Sigmoid colon (tissue), 7 donors: Measurements from ENCODE around the gene IL17RA. TPM values are rescaled to one million over a fixed set of nuclear protein-coding genes. Genes with fewer than 3 reads are reported as not detected.

ENCODE experiments used
- DNase-seq: peaks from one replicate; pipeline ENCODE4 v3.0.0-alpha.2; 2019
- H3K27ac ChIP-seq, 4 donors: fragments of 200-600 bp; sonication (generic); one replicate each; pipeline ENCODE4 v1.5.1; 2016 to 2019; ENCODE audit warnings: mild to moderate bottlenecking in 1 of 4
- H3K27me3 ChIP-seq, 3 donors: fragments of 200-600 bp; sonication (generic); one replicate each; pipeline ENCODE4 v1.5.1; 2019; ENCODE audit warnings: mild to moderate bottlenecking in 1 of 3
- H3K36me3 ChIP-seq, 4 donors: fragments of 200-600 bp; sonication (generic); one replicate each; pipeline ENCODE4 v1.5.1; 2016 to 2019
- H3K4me1 ChIP-seq, 4 donors: fragments of 200-600 bp; sonication (generic); one replicate each; pipeline ENCODE4 v1.5.1; 2017 to 2019
- H3K4me3 ChIP-seq, 4 donors: fragments of 200-600 bp; sonication (generic); one replicate each; pipeline ENCODE4 v1.5.1; 2017 to 2019; ENCODE audit warnings: mild to moderate bottlenecking in 2 of 4, moderate library complexity in 1 of 4
- H3K9me3 ChIP-seq, 4 donors: fragments of 200-600 bp in 3 of 4; sonication (generic) in 3 of 4; one replicate each; pipeline versions ENCODE4 v1.5.1 to v1.6.1; 2013 to 2019
- EP300 ChIP-seq, 4 donors: sonication (generic); formaldehyde crosslinking; IDR thresholded peaks; one replicate each; pipeline ENCODE4 v1.6.1; 2017; ENCODE audit warnings: antibody characterized with exemption in 4 of 4
- POLR2A ChIP-seq, 2 donors: fragments of 450-650 bp; IDR thresholded peaks; one replicate each; pipeline ENCODE4 v1.6.1; 2016; ENCODE audit warnings: antibody characterized with exemption in 2 of 2, mild to moderate bottlenecking in 2 of 2, moderate library complexity in 2 of 2
- POLR2AphosphoS5 ChIP-seq, 4 donors: sonication (generic); formaldehyde crosslinking; IDR thresholded peaks; one replicate each; pipeline ENCODE4 v1.6.1; 2017; ENCODE audit warnings: antibody characterized with exemption in 4 of 4
- WGBS, 2 donors: extraction: QIAGEN DNeasy Blood & Tissue Kit; methylation state at CpG; one replicate each; pipeline ENCODE4 v1.1.7; 2013; 5-methylcytosine and 5-hydroxymethylcytosine counted together
- intact Hi-C: fragments of 100-400 bp; cut with DNase I; formaldehyde crosslinking; loops from one replicate; pipeline ENCODE4 v1.15.1; 2023
- polyA plus RNA-seq, 3 donors: library from polyadenylated mRNA; stranded (reverse); fragments of 200-250 nt; gene quantifications; one replicate each; pipeline ENCODE4 v1.2.3, GENCODE V29; 2013
- total RNA-seq, 4 donors: library from RNA; depleted of rRNA; stranded (reverse); fragments of >200 nt; gene quantifications; one replicate each; pipeline ENCODE4 v1.1.0, GENCODE V29; 2016
- TF ChIP-seq, protein P1 (sequence below), 4 experiments: fragments of 450-650 bp in 3 of 4; fragments of 200-600 bp in 1 of 4; IDR thresholded peaks; one replicate each; pipeline ENCODE4 v1.5.1; 2016 to 2019; ENCODE audit warnings: antibody characterized with exemption in 4 of 4, mild to moderate bottlenecking in 3 of 4, moderate library complexity in 2 of 4
- donor health status: healthy with polysubstance abuse.
- donor health status: Bipolar disorder and iron deficiency.
- donor health status: healthy.

Gene IL17RA
- total and polyA plus RNA-seq, 7 donors = 1.2 to 10.4 (median 8.2) TPM

DNA sequence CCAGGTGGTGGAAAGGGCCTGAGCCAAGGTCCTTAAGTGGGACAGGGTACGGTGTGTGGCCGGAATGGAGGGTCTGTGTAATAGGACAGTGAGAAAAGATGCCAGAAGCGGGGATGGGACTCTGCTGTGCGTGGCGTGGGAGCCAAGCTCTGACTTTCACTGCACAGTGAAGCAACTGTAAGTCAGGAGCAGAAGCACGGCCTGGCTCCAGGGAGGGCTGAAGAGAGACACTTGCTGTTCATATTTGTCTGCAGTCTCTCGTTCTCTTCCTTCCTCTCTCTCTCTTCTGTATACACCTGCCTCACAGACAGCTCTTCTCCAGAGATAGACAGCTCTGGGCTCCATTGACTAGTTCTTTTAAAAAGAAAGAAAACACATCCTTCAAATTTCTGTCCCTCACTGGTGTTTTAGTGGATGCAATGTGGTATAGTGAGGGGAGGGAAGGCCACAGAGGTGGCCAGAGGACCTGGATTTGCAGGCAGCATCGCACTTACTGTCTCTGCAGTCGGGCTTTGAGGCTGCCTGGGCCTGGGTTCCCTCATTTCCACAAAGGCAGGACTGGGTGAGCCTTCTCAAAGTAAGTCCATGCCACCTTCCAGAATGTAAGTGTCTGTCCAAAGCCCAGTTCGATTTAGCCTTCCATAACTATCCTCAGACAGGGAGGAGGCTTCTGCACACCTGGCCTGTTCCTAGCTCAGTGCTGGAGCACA is 2.1 kb downstream of the IL17RA start:
- Histone ChIP-seq H3K4me3 (peak overlapping the region in 2 of 4 donors; percentile 63 to 87), H3K27ac (peak overlapping the region in 2 of 4 donors; percentile 3 to 83), H3K27me3 (peaks cover 0 to 27% (median 0%) of the 10 kb centered on the region in 3 donors), H3K9me3 (no peaks in the 10 kb centered on the region), H3K4me1 (peaks cover 0 to 28% (median 14%) of the 10 kb centered on the region in 4 donors), H3K36me3 (no peaks in the 10 kb centered on the region)
- DNase-seq = peak; percentile 63
- 69 to 78% methylated on average over 10 of the region's 10 CpGs for WGBS, 2 donors
- intact Hi-C loops = no loop called here
- TF ChIP-seq POLR2A (IDR thresholded peaks at IDR 0.05) (no peak), POLR2AphosphoS5 (IDR thresholded peaks at IDR 0.05) (no peak), EP300 (IDR thresholded peaks at IDR 0.05) (no peak)
- TF ChIP-seq, protein P1, sequence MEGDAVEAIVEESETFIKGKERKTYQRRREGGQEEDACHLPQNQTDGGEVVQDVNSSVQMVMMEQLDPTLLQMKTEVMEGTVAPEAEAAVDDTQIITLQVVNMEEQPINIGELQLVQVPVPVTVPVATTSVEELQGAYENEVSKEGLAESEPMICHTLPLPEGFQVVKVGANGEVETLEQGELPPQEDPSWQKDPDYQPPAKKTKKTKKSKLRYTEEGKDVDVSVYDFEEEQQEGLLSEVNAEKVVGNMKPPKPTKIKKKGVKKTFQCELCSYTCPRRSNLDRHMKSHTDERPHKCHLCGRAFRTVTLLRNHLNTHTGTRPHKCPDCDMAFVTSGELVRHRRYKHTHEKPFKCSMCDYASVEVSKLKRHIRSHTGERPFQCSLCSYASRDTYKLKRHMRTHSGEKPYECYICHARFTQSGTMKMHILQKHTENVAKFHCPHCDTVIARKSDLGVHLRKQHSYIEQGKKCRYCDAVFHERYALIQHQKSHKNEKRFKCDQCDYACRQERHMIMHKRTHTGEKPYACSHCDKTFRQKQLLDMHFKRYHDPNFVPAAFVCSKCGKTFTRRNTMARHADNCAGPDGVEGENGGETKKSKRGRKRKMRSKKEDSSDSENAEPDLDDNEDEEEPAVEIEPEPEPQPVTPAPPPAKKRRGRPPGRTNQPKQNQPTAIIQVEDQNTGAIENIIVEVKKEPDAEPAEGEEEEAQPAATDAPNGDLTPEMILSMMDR (IDR thresholded peaks at IDR 0.05) = no peak

GRCh38 chr22:17087498-17088131 is 2.8 kb downstream of the IL17RA start:
- 45 to 79% methylated on average over 12 of the region's 12 CpGs for WGBS, 2 donors
- Histone ChIP-seq H3K9me3 (no peaks in the 10 kb centered on the region), H3K4me1 (peaks cover 0 to 28% (median 14%) of the 10 kb centered on the region in 4 donors), H3K4me3 (no peak overlapping the region), H3K27me3 (peaks cover 0 to 27% (median 0%) of the 10 kb centered on the region in 3 donors), H3K27ac (no peak overlapping the region), H3K36me3 (no peaks in the 10 kb centered on the region)
- TF ChIP-seq POLR2A (IDR thresholded peaks at IDR 0.05) = no peak
- TF ChIP-seq, protein P1 (IDR thresholded peaks at IDR 0.05) = no peak
- no peak for TF ChIP-seq EP300 (IDR thresholded peaks at IDR 0.05)
- no peak for TF ChIP-seq POLR2AphosphoS5 (IDR thresholded peaks at IDR 0.05)
- peak; percentile 50 for DNase-seq
- intact Hi-C loops = no loop called here

DNA sequence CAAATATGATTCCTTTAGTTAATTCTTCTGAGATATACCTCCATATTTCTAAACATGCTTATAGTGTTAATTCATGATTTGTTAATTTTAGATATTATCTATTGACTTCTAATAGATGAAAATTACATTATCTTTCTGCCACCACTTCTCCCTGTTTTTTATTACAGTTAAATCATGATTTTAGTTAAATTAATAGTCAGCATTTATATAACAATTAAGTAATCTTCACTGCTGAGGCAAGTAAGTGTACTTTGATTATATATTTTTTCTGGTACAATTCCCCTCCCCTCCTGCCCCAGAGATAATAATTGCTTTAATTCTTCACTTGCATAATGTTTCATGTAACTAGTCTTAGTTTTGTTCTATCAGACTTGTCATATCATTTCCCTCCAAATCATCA is 5.8 kb downstream of the IL17RA start:
- H3K4me1 ChIP-seq = peaks cover 0 to 14% (median 8%) of the 10 kb centered on the region in 4 donors
- H3K27me3 ChIP-seq = peaks cover 0 to 7% (median 0%) of the 10 kb centered on the region in 3 donors
- H3K4me3 ChIP-seq = no peak overlapping the region
- TF ChIP-seq, protein P1 (IDR thresholded peaks at IDR 0.05) = no peak
- TF ChIP-seq EP300 (IDR thresholded peaks at IDR 0.05) (no peak), POLR2A (IDR thresholded peaks at IDR 0.05) (no peak), POLR2AphosphoS5 (IDR thresholded peaks at IDR 0.05) (no peak)
- intact Hi-C loops = no loop called here
- H3K36me3 ChIP-seq = no peaks in the 10 kb centered on the region
- H3K27ac ChIP-seq = no peak overlapping the region
- DNase-seq = no peak
- no peaks in the 10 kb centered on the region for H3K9me3 ChIP-seq

DNA sequence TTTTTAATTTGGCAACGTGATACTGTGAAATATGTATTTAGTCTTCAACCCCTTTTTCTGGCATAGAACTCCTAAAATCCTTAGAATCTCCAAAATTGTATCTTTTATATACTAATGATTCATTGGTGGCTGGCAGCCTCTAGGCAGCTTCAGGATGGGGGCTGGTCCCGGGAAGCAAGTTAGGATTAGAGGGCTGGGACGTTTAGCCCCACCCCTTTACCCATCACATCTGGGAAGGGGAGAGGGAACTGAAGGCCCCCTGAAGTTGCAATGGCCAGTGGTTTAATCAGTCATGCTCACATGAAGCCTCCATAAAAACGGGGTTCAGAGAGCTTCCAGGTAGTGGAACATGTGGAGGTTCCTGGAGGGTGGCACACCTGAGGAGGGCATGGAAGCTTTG is 7.1 kb downstream of the IL17RA start:
- peak; percentile 62 for DNase-seq
- Histone ChIP-seq H3K36me3 (no peaks in the 10 kb centered on the region), H3K4me3 (no peak overlapping the region), H3K4me1 (peaks cover 0 to 1% (median 0%) of the 10 kb centered on the region in 4 donors), H3K27ac (no peak overlapping the region), H3K9me3 (no peaks in the 10 kb centered on the region), H3K27me3 (no peaks in the 10 kb centered on the region)
- intact Hi-C loops = no loop called here
- TF ChIP-seq, protein P1 (IDR thresholded peaks at IDR 0.05) = no peak
- no peak for TF ChIP-seq POLR2AphosphoS5 (IDR thresholded peaks at IDR 0.05)
- no peak for TF ChIP-seq EP300 (IDR thresholded peaks at IDR 0.05)
- no peak for TF ChIP-seq POLR2A (IDR thresholded peaks at IDR 0.05)
- WGBS, 2 donors = 68 to 73% methylated on average over 4 of the region's 4 CpGs
